HEK293 (cell line): Measurements from ENCODE around the gene SLC44A5.
"Not testable (repeated sequence)": the region's sequence is repeated elsewhere in the genome, so short reads cannot be mapped to it uniquely, and the experiment has no call there.

Experiments
- GLI4 ChIP-seq: fragments of 450-650 bp; formaldehyde crosslinking; IDR thresholded peaks from 2 replicates; pipeline ENCODE4 v1.5.1; 2016; ENCODE audit warnings: missing biosample characterization, missing genetic modification characterization
- PATZ1 ChIP-seq: fragments of 450-650 bp; formaldehyde crosslinking; IDR thresholded peaks from 2 replicates; pipeline ENCODE4 v1.5.1; 2016; ENCODE audit warnings: missing biosample characterization, missing genetic modification characterization
- ZFP41 ChIP-seq: fragments of 450-650 bp; formaldehyde crosslinking; IDR thresholded peaks from 2 replicates; pipeline ENCODE4 v1.5.1; 2016; ENCODE audit warnings: missing biosample characterization, missing genetic modification characterization, borderline replicate concordance
- ZNF175 ChIP-seq: fragments of 450-650 bp; formaldehyde crosslinking; IDR thresholded peaks from 2 replicates; pipeline ENCODE4 v1.5.1; 2016; ENCODE audit warnings: missing biosample characterization, missing genetic modification characterization
- ZNF19 ChIP-seq: fragments of 450-650 bp; formaldehyde crosslinking; IDR thresholded peaks from 2 replicates; pipeline ENCODE4; 2016; ENCODE audit warnings: missing biosample characterization, missing genetic modification characterization, low read depth
- TF ChIP-seq, protein P1 (sequence below): fragments of 450-650 bp; formaldehyde crosslinking; IDR thresholded peaks from 2 replicates; pipeline ENCODE4 v1.5.1; 2016; ENCODE audit warnings: missing biosample characterization, missing genetic modification characterization

DNA sequence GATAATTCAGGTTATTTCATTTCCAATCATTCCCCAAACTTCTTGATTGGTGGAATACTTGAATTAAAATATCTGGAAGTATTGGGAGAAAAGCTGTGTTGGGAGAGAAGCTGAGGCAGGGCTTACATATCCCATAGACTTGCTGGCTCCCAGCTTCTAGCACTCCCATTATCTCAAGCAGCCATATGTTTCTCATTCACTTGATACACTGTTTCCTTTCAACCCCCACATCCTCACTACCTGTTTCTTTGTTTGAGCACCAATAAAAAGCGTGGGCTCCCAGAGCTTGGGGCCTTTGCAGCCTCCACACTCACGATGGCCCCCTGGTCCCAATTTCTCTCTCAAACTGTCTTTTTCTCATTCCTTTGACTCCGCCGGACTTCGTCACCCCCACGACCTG is 256.6 kb downstream of the SLC44A5 start:
- TF ChIP-seq ZNF175 (tag by site-specific recombination); PATZ1; GLI4 (tag by site-specific recombination); ZNF19 (tag by site-specific recombination); ZFP41 (tag by site-specific recombination): not testable (repeated sequence)
- TF ChIP-seq, protein P1, sequence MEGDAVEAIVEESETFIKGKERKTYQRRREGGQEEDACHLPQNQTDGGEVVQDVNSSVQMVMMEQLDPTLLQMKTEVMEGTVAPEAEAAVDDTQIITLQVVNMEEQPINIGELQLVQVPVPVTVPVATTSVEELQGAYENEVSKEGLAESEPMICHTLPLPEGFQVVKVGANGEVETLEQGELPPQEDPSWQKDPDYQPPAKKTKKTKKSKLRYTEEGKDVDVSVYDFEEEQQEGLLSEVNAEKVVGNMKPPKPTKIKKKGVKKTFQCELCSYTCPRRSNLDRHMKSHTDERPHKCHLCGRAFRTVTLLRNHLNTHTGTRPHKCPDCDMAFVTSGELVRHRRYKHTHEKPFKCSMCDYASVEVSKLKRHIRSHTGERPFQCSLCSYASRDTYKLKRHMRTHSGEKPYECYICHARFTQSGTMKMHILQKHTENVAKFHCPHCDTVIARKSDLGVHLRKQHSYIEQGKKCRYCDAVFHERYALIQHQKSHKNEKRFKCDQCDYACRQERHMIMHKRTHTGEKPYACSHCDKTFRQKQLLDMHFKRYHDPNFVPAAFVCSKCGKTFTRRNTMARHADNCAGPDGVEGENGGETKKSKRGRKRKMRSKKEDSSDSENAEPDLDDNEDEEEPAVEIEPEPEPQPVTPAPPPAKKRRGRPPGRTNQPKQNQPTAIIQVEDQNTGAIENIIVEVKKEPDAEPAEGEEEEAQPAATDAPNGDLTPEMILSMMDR, result not testable (repeated sequence)
